HG02885 (cell line): ENCODE results near the gene GPR27.
A peak's percentile ranks its signal among the peaks of the same experiment; 100 is the strongest.

Experiments used
- ATAC-seq: cut with Tn5 transposase; IDR thresholded peaks from one replicate; pipeline ENCODE4 v1.9.1; 2021; ENCODE audit warnings: mild to moderate bottlenecking; ENCODE audit not compliant: unreplicated experiment, poor library complexity

GPR27 gene

GRCh38 chr3:71753701-71754609 is at the start of gene GPR27:
TSS of gene GPR27 (plus strand) at chr3:71753855. CDS start at chr3:71754050, 195 bp downstream.
- no peak for ATAC-seq

GRCh38 chr3:71704915-71705314 is 48.7 kb upstream of the GPR27 start:
- ATAC-seq: no peak

- ATAC-seq: no peak
Observed at GRCh38 chr3:71705681-71706080, 48.0 kb upstream of the GPR27 start.

GRCh38 chr3:71707595-71707994 is 46.1 kb upstream of the GPR27 start:
- no peak for ATAC-seq

DNA sequence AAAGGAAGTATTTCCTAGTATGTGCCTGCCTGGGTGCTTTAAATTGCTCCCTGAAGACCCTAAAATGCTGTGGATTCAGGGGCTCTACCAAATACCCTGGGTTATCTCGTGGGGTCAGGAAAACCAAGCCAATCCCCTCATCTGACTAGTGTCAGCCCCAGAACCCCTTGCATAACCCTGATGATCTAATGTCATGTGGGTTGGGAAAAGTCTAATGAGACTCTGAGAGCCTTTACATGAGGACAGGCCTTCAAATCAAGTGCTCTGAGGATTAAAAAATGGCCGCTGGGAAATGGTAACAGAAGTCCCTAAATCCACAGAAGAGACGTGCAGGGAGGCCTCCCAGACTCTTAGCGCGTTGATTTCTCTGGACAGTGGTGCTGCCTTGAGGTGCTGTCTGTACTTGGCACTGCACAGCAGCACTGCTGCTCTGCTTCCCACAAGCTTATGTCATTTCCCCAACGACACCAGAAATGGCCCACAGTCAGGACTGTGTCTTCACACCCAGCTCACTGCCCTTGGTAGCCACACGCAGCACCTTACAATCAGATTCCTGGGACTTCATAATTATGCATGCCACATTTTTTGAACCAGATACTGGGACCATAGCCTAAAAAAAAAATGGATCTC is 45.1 kb upstream of the GPR27 start:
- no peak for ATAC-seq

- no peak for ATAC-seq
Observed at GRCh38 chr3:71709908-71710511, 43.6 kb upstream of the GPR27 start.

DNA sequence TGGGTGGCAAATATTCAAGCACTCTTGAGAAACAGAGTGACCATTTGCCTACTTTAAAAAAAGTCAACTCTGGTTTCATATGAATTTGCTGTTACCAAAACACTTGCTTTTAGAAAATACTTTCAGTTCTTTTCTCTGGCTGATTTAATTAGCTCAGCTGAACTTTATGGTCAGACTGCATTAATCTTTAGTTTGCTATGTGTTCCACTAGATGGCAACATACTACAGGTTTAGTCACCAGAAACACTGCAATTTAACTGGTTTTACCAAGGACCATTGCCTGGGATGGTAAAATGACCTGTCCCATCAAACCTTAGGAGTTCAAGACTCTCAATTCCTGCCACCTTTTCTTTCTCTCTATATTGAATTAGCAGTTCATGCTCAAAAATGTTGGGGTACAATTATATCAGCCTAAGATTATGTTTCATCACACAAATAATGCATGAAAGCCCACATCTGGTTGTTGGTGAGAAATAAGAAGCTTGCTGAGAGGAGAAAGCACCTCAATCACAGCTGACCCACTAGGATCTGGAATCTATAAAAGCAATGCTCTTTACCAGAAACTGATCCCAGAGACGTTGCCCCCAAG is 42.7 kb upstream of the GPR27 start:
- peak; percentile 81 for ATAC-seq

- ATAC-seq: no peak
Observed at GRCh38 chr3:71713041-71713440, 40.6 kb upstream of the GPR27 start.

- ATAC-seq: no peak
Observed at GRCh38 chr3:71714595-71714994, 39.1 kb upstream of the GPR27 start.

- ATAC-seq: no peak
Observed at GRCh38 chr3:71718072-71718471, 35.6 kb upstream of the GPR27 start.

DNA sequence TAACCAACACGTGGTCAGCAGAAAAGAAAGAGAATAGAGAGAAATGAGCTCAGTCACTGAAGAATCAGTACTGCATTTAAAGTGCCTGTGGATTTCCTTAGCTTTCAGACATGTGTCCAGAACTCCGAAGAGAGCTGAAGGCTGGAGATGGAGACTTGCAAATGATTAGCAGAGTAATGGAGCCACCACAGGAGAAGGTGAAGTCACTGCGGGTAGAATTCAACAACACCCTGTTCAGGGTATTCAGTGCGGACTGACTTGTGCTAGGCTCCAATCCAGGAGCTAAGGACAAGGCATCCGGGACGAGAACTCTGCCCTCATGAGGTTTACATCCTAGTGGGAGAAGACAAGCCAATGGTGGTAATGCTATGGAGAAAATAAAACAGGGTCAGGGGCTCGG is 32.7 kb upstream of the GPR27 start:
- ATAC-seq: no peak

DNA sequence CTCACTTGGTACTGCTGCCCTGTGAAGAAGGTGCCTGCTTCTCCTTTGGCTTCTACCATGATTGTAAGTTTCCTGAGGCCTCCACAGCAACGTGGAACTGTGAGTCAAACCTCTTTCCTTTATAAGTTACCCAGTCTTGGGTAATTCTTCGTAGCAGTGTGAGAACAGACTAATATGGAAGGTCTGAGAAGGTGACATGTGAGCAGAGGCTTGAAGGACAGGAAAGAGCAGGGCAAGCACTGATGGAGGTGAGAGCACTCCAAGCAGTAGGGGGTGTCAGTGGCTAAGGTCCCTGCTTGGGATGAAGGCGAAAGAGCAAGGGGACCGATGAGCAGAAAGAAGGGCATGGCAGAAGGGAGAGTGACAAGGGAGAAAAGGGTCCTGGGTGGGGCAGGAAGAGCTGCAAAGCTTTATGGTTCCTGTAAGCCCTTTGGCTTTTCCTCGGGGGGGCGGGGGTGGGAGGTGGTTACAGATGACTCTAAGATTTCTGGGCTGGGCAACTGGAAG is 32.0 kb upstream of the GPR27 start:
- no peak for ATAC-seq

GRCh38 chr3:71722693-71723092 is 31.0 kb upstream of the GPR27 start:
- ATAC-seq: no peak

DNA sequence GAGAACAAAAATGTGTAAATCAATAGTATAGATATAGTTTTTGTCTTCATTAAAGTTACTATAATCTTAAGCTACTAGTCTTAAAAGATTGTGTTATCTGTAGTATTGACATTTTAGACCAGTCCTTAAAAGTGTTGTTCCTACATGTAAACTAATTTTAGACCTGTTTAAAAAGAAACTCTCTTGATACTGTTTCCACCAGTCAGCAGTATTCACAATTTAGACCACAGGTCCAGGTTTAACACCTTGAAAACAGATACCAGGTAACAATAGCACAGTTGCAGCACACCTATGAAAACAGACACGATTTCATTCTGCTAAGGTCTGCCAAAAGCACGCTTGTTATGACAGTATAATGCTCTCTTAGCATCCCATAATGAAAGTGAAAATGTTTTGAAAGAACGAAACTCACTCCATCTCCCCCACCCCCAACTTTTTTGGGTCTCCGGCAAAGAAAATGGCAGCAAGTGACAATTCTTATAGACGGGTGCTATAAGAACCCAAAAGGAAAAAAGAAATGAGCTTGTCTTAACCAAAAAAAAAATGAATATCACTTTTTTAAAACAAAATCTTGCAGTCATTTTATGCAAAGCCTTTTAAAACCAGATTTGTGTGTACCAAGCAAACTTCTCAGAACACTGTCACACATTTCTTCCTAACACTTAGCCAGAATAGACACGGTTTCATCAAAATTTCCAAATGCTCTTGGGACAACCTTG is 30.0 kb upstream of the GPR27 start:
- ATAC-seq: no peak

DNA sequence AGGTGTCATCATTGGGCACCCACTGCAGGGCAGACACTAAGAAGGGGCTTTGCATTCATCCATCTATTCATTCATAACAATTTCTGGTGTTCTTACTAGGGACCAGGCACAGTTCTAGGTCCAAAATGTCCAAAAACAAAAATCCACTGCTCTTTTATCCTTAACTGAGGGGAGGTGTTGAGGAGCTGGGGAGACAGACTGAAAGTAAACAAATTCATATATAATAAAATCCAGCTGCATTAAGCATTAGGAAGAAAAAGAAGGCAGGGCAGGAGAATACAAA is 29.5 kb upstream of the GPR27 start:
- ATAC-seq: no peak

- peak; percentile 49 for ATAC-seq
Observed at GRCh38 chr3:71724584-71725270, 28.9 kb upstream of the GPR27 start.

GRCh38 chr3:71725271-71725991 is 28.2 kb upstream of the GPR27 start, which contains the start of gene EIF4E3:
TSS of gene EIF4E3 (minus strand) at chr3:71725402. CDS start at chr3:71725367, 35 bp downstream.
- ATAC-seq: peak; percentile 69

- no peak for ATAC-seq
Observed at GRCh38 chr3:71726146-71726545, 27.5 kb upstream of the GPR27 start.
